Adrenal gland (tissue), 5 donors: ENCODE results near the gene ZBTB4.

Experiments used
- CTCF ChIP-seq, 6 experiments: fragments of 450-650 bp in 4 of 6; fragments of 200-600 bp in 2 of 6; sonication (generic) in 1 of 6; IDR thresholded peaks; 1 replicate in 5 of 6; 2 replicates in 1 of 6; pipeline versions ENCODE4 v1.5.1 to v1.8.0; 2016 to 2021; ENCODE audit warnings: antibody characterized with exemption in 6 of 6, mild to moderate bottlenecking in 2 of 6, moderate library complexity in 1 of 6
- POLR2A ChIP-seq, 2 donors: fragments of 450-650 bp; IDR thresholded peaks; one replicate each; pipeline ENCODE4 v1.6.1; 2017; ENCODE audit warnings: antibody characterized with exemption in 2 of 2, mild to moderate bottlenecking in 2 of 2, moderate library complexity in 1 of 2
- donor health status: DM: no; HTN: no; CAD: no.

- no peak for TF ChIP-seq CTCF (IDR thresholded peaks at IDR 0.05)
- no peak for TF ChIP-seq POLR2A (IDR thresholded peaks at IDR 0.05)
Measured at GRCh38 chr17:7411427-7411750, 68.0 kb downstream of the ZBTB4 start.
